ENCODE results near the gene PIM2. TPM values are rescaled to one million over a fixed set of nuclear protein-coding genes. Genes with fewer than 3 reads are reported as not detected.

PIM2 gene
- total and polyA plus RNA-seq, 2 experiments from 2014 or later: 11.5 to 16.8 TPM

DNA sequence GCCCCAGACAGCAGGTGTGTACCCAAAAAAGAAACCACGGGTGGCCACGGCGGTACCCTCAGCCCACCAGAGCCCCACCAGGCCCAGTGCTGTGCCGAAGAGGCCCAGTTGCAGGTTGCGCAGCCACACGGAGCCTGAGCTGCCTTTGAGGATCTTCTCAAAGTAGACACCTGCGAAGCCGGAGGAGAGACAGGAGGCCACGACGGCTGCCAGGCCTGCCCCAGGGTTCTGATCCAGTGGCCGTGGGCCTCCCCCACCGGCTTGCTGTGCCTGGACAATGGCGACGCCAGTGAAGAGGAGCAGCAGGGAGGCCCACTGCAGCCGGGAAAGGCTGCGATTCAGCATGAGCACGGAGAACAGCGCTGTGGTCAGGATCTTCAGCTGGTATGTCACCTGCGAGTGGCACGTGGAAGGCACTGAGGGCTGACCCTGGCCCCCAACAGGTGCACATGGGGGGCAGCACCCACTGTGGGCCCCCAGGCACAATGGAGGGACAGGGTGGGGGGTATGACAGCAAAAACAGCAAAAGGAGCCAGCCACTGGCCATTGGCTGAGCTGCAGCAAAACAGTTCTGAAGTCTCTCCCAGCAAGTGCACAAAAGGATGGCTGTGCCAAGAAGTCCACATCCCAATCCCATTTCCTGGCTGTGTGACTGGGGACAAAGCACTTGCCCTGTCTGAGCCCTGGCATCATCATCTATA lies 13.6 kb downstream of the PIM2 start:
- H3K9me3 ChIP-seq (ENCODE audit: low read depth): no peaks in the 10 kb centered on the region
- H4K20me1 ChIP-seq (ENCODE audit: insufficient read depth, poor library complexity, severe bottlenecking): no peaks in the 10 kb centered on the region
- no peaks in the 10 kb centered on the region for H3K4me1 ChIP-seq (ENCODE audit: insufficient read depth)
- H3K27me3 ChIP-seq: no peaks in the 10 kb centered on the region
- WGBS (ENCODE audit: low lambda C conversion rate, missing lambda C conversion rate): 94% methylated on average over 20 of the region's 20 CpGs
- no peak overlapping the region for H2AFZ ChIP-seq
- no peak overlapping the region for H3K27ac ChIP-seq
- no peak overlapping the region for H3K4me3 ChIP-seq
- no peaks in the 10 kb centered on the region for H3K9me2 ChIP-seq (replicated peaks; ENCODE audit: insufficient read depth)
- H3K79me2 ChIP-seq: peaks cover 21% of the 10 kb centered on the region
- TF ChIP-seq EZH2 (IDR thresholded peaks at IDR 0.05; ENCODE audit: borderline replicate concordance) (no peak), EZH2phosphoT487 (IDR thresholded peaks at IDR 0.05; ENCODE audit: low read depth, severe bottlenecking, unreplicated experiment) (no peak)
- no peaks in the 10 kb centered on the region for H3K36me3 ChIP-seq (replicated peaks; ENCODE audit: insufficient read depth, low read depth)
- DNase-seq (ENCODE audit: low spot score): no peak
- H3K4me2 ChIP-seq: no peak overlapping the region

DNA sequence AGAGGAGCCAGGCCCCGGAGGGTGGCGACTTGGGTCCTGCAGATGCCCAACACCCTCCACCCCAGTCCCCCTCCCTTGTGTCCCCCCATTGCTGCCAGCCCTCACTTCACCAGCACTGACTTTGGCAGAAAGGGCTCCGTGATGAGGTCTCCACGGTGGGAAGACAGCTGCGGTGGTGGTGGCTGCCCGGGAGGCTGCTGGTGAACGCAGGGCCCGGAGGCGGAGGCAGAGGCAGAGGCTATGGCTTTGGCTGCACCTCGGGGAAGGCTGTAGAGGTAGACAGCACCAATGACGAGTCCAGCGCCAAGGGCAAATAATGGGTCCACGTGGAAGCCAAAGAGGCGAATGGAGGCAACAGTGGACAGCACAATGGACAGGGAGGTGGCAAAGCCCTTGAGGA lies 14.2 kb downstream of the PIM2 start:
- H3K9me3 ChIP-seq (ENCODE audit: low read depth): no peaks in the 10 kb centered on the region
- 88% methylated on average over 13 of the region's 14 CpGs for WGBS (ENCODE audit: low lambda C conversion rate, missing lambda C conversion rate)
- H3K27ac ChIP-seq: no peak overlapping the region
- TF ChIP-seq EZH2 (IDR thresholded peaks at IDR 0.05; ENCODE audit: borderline replicate concordance) (no peak), EZH2phosphoT487 (IDR thresholded peaks at IDR 0.05; ENCODE audit: low read depth, severe bottlenecking, unreplicated experiment) (no peak)
- TF ChIP-seq, protein P1, sequence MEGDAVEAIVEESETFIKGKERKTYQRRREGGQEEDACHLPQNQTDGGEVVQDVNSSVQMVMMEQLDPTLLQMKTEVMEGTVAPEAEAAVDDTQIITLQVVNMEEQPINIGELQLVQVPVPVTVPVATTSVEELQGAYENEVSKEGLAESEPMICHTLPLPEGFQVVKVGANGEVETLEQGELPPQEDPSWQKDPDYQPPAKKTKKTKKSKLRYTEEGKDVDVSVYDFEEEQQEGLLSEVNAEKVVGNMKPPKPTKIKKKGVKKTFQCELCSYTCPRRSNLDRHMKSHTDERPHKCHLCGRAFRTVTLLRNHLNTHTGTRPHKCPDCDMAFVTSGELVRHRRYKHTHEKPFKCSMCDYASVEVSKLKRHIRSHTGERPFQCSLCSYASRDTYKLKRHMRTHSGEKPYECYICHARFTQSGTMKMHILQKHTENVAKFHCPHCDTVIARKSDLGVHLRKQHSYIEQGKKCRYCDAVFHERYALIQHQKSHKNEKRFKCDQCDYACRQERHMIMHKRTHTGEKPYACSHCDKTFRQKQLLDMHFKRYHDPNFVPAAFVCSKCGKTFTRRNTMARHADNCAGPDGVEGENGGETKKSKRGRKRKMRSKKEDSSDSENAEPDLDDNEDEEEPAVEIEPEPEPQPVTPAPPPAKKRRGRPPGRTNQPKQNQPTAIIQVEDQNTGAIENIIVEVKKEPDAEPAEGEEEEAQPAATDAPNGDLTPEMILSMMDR (IDR thresholded peaks at IDR 0.05; ENCODE audit: poor library complexity): no peak
- H4K20me1 ChIP-seq (ENCODE audit: insufficient read depth, poor library complexity, severe bottlenecking): no peaks in the 10 kb centered on the region
- H3K36me3 ChIP-seq (replicated peaks; ENCODE audit: insufficient read depth, low read depth): no peaks in the 10 kb centered on the region
- H3K4me2 ChIP-seq: no peak overlapping the region
- no peaks in the 10 kb centered on the region for H3K27me3 ChIP-seq
- no peak overlapping the region for H3K4me3 ChIP-seq
- H2AFZ ChIP-seq: no peak overlapping the region
- H3K4me1 ChIP-seq (ENCODE audit: insufficient read depth): no peaks in the 10 kb centered on the region
- no peak for DNase-seq (ENCODE audit: low spot score)
- H3K9me2 ChIP-seq (replicated peaks; ENCODE audit: insufficient read depth): no peaks in the 10 kb centered on the region
- H3K79me2 ChIP-seq: peaks cover 19% of the 10 kb centered on the region

DNA sequence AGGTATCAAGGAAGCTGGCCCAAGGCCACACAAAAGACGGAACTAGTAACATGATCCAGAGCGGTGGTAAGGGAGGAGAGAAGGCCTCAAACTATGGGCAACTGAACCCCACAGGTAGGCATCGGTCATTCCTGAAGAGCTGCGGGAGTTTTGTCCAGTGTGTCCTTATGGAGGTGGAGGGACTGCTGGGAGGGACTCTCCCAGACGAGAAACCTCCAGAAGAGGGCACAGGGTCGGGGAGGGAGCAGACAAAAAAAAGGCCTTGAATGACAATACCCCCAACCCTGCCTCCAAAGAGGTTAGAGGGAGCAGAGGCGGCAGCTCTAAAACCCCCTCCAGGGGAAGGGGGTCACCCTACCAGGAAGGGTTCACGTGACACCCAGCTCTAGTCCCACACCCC lies 14.6 kb downstream of the PIM2 start:
- 83% methylated on average over 8 of the region's 8 CpGs for WGBS (ENCODE audit: low lambda C conversion rate, missing lambda C conversion rate)

DNA sequence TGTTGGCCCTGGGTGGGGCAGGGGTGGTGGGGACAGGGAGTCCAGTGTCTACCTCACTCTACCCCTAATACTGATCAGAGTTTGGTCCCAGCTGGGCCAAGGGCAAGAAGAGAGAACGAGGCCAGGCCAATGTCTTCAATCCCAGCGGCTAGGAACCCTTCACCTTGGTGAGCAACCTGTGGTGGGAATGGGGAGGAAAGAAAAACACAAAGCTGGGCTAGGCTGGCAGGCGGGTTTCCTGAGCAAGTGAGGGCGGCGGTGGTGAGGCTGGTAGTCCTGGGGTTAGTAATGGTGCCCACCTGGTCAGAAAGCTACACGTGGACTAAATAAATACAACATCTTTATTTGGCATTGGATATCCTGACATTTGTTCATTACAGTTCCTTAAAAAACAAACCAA lies 15.5 kb downstream of the PIM2 start:
- no peaks in the 10 kb centered on the region for H3K9me3 ChIP-seq (ENCODE audit: low read depth)
- WGBS (ENCODE audit: low lambda C conversion rate, missing lambda C conversion rate): 92% methylated on average over 6 of the region's 6 CpGs
- H2AFZ ChIP-seq: no peak overlapping the region
- no peaks in the 10 kb centered on the region for H4K20me1 ChIP-seq (ENCODE audit: insufficient read depth, poor library complexity, severe bottlenecking)
- no peak overlapping the region for H3K4me3 ChIP-seq
- H3K79me2 ChIP-seq: peaks cover 18% of the 10 kb centered on the region
- TF ChIP-seq EZH2 (IDR thresholded peaks at IDR 0.05; ENCODE audit: borderline replicate concordance): no peak
- TF ChIP-seq, protein P1 (IDR thresholded peaks at IDR 0.05; ENCODE audit: poor library complexity): no peak
- no peak for TF ChIP-seq EZH2phosphoT487 (IDR thresholded peaks at IDR 0.05; ENCODE audit: low read depth, severe bottlenecking, unreplicated experiment)
- no peak overlapping the region for H3K4me2 ChIP-seq
- no peaks in the 10 kb centered on the region for H3K4me1 ChIP-seq (ENCODE audit: insufficient read depth)
- DNase-seq (ENCODE audit: low spot score): no peak
- no peaks in the 10 kb centered on the region for H3K36me3 ChIP-seq (replicated peaks; ENCODE audit: insufficient read depth, low read depth)
- no peaks in the 10 kb centered on the region for H3K27me3 ChIP-seq
- no peaks in the 10 kb centered on the region for H3K9me2 ChIP-seq (replicated peaks; ENCODE audit: insufficient read depth)
- no peak overlapping the region for H3K27ac ChIP-seq

More for the DNA sequence above, 14.6 kb downstream of the PIM2 start:
- H3K4me3 ChIP-seq: no peak overlapping the region
- no peak overlapping the region for H2AFZ ChIP-seq
- no peak overlapping the region for H3K27ac ChIP-seq
- peaks cover 22% of the 10 kb centered on the region for H3K79me2 ChIP-seq
- no peaks in the 10 kb centered on the region for H3K9me2 ChIP-seq (replicated peaks; ENCODE audit: insufficient read depth)
- TF ChIP-seq, protein P1 (IDR thresholded peaks at IDR 0.05; ENCODE audit: poor library complexity): no peak
- no peak for TF ChIP-seq EZH2 (IDR thresholded peaks at IDR 0.05; ENCODE audit: borderline replicate concordance)
- TF ChIP-seq EZH2phosphoT487 (IDR thresholded peaks at IDR 0.05; ENCODE audit: low read depth, severe bottlenecking, unreplicated experiment): no peak
- H3K36me3 ChIP-seq (replicated peaks; ENCODE audit: insufficient read depth, low read depth): no peaks in the 10 kb centered on the region
- H3K4me1 ChIP-seq (ENCODE audit: insufficient read depth): no peaks in the 10 kb centered on the region
- H3K27me3 ChIP-seq: no peaks in the 10 kb centered on the region
- no peak for DNase-seq (ENCODE audit: low spot score)
- no peaks in the 10 kb centered on the region for H3K9me3 ChIP-seq (ENCODE audit: low read depth)
- H4K20me1 ChIP-seq (ENCODE audit: insufficient read depth, poor library complexity, severe bottlenecking): no peaks in the 10 kb centered on the region
- H3K4me2 ChIP-seq: no peak overlapping the region

Measured in hepatocyte (in vitro differentiated cells).